OCI-M1 (cell line): ENCODE results near the gene USP5.

Experiments
- DNase-seq: peaks from one replicate; lab custom pipeline; 2025; lab: John Stamatoyannopoulos, UW

The USP5 gene

GRCh38 chr12:6826125-6826733 lies 25.7 kb upstream of the USP5 start:
- DNase-seq: no peak

- DNase-seq: no peak
Observed at GRCh38 chr12:6826734-6827436, 25.1 kb upstream of the USP5 start.

- DNase-seq: peak; percentile 89
Observed at GRCh38 chr12:6827437-6827911, 24.5 kb upstream of the USP5 start.

- peak; percentile 54 for DNase-seq
Observed at GRCh38 chr12:6827982-6828780, 23.8 kb upstream of the USP5 start, which contains the start of gene P3H3. Gene P3H3 (plus strand): TSS chr12:6828407. CDS start chr12:6828441, 34 bp downstream.

GRCh38 chr12:6828781-6829535 lies 23.0 kb upstream of the USP5 start:
- peak; percentile 77 for DNase-seq

DNA sequence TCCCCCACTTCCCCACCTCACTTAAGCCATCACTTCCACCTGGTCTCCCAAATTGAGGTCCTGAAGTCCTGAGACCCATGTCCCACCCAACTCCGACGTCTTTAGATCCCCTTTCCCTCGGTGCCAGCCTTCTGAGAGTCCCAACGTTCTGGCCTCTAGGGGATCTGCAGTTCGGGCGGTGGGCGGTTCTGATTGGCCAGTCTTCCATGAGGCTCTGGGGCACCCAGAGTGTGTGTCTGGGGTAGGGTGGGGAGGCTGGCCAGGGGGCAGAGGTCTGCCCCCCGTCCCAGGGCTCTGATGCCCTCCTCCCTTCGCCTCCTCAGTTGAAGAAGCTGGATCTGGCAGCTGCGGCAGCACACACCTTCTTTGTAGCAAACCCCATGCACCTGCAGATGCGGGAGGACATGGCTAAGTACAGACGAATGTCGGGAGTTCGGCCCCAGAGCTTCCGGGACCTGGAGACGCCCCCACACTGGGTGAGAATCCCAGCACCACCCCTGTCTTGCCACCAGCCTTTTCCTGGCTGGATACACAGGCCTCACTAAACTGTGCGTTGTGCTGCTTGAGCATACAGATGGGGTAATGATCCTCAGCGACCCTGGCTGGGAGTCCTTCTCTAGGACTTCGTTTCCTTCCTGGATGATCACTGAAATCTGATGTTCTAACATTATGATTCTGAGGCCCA lies 22.3 kb upstream of the USP5 start:
- no peak for DNase-seq

- DNase-seq: no peak
Observed at GRCh38 chr12:6830286-6830890, 21.6 kb upstream of the USP5 start.

DNA sequence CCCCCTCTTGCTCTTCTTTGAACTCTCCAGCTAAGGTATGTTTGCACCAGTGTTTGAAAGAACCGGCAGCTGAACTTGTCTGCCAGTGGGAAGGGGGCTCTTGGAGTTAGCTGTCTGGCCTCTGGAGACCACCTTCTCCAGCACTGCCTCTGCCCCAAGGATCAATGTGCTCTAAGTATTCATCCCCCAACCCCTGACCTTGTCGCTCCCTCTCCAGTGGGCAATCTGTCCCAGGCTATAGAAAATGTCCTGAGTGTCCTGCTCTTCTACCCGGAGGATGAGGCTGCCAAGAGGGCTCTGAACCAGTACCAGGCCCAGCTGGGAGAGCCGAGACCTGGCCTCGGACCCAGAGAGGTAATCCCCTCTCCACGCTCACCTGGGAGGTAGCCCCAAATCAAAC lies 21.0 kb upstream of the USP5 start:
- DNase-seq: no peak

GRCh38 chr12:6831450-6831995 lies 20.4 kb upstream of the USP5 start:
- no peak for DNase-seq

- DNase-seq: no peak
Observed at GRCh38 chr12:6832125-6832524, 19.8 kb upstream of the USP5 start.

DNA sequence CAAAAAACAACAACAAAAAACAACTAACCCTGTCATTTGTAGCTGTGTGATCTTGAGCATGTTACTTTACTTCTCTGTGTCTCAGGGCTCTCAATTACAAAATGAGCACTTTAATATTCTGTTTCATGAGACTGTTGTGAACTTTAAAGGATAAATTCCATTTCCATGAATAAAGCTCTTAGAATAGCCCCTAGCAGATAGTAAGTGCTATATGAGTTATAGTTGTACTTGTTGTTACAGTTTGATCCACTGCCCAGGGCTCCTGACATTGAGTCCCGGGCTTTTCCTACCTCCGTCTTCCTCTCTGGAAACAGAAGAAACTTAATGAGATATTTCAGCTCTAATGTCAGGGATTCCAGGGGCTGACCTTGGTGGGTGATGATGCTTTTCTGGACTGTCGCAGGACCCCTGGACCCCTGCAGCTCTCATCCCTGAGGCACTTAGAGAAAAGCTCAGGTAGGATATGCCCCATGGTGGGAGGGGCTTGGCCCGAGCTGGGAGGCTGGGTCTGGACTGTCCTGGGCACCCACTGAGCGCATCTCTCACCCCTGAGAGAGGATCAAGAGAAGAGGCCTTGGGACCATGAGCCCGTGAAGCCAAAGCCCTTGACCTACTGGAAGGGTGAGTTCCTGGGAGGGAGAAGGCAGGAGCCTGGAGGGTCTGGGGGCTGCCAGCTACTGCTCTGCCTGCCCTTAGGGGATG lies 18.6 kb upstream of the USP5 start:
- no peak for DNase-seq

- DNase-seq: no peak
Observed at GRCh38 chr12:6834254-6834653, 17.7 kb upstream of the USP5 start.

- DNase-seq: no peak
Observed at GRCh38 chr12:6834873-6835272, 17.1 kb upstream of the USP5 start.

DNA sequence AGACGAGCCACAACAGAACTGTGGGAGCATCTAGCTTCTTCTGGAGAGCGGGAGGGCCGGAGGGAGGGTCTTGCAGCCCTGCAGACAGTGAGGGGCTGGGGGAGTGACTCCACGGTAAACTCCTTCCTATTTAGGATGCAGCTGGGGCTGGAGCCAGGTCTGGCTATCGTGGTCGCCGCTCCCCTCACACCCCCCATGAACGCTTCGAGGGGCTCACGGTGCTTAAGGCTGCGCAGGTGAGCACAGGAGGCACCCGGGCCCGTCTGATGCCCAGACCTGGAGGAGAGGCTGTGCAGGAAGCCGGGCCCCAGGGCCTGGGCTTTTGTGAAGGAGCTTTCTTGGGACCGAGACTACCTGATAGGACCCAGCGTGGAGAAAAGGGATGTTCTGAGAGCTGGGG lies 15.1 kb upstream of the USP5 start:
- DNase-seq: no peak

- no peak for DNase-seq
Observed at GRCh38 chr12:6837370-6838060, 14.4 kb upstream of the USP5 start.

DNA sequence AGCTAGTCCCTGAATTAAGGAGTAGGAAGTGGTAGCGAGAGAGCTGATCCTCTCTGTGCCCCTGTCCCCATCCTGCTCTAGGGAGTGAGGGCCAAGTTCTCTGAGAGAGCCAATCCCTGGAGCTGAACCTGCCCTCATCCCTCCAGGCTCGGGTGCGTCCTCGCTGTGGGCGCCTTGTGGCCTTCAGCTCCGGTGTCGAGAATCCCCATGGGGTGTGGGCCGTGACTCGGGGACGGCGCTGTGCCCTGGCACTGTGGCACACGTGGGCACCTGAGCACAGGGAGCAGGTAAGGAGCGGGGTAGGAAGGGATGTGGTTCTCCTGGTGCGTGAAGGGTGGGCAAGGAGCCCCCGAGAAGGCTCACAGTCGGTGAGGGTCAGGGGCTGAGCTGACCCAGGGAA lies 13.1 kb upstream of the USP5 start:
- DNase-seq: no peak

DNA sequence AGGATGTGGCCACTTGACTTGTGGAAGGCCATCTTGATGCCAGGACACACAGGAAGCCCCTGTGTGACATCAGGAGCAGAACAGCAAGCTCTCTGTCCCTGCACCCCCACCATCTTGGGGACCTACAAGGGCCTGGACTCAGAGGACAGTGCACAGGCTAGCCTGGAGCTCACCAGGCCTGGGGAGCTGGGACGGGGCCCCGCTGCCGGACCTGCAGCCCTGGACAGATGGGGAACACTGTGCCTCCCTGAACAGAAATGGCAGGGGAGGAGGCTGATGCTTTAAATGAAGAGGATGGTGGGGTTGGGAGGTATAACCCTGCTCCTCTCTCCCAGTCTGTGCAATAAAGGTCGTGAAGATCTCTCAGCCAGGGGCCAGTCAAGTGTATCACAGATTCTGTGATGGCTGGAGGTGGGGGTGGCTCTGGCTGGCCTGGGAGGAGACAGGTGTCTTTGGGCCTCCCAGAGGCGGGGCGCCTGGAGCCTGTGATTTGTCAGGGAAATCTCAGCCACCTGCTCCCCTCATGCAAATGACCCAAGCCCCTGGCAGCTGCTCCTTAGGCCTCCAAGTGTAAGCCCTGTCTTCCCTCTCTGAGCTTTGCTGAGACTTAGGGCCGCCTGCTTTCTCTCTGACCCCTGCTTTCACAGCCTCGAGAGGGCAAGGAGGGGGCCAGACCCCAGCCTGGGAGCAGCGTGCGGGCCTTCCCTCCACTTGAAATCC lies 12.3 kb upstream of the USP5 start:
- no peak for DNase-seq

DNA sequence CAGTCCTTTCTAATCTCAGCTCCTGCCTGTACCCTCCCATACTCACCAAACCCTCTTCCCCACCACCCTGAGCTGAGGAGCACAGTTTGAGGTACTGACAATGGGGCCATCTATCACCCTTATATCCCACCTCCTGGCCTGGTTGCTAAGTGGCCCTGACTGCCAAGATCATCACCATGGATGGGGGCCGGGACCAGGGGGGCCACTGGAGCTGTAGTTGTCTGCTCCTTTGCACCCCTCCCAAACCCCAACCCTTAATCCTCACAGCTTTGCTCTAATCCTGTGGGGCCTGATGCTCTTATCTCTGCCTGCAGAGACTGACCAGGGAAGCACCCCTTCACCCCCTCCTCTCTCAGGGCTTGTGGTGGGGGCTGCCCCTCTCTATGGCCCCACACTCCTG lies 11.6 kb upstream of the USP5 start:
- DNase-seq: peak; percentile 60
